PC-9 (cell line): ENCODE results near the gene GALNT2. TPM values are rescaled to one million over a fixed set of nuclear protein-coding genes. Genes with fewer than 3 reads are reported as not detected.

Source experiments
- BruUV-seq: library from RNA; stranded (reverse); fragments of 400-500 nt; replicated peaks from 2 replicates; lab custom pipeline; 2021; lab: Mats Ljungman, UMichigan
- CTCF ChIA-PET: fragments of 300-600 bp; sonication (Branson Sonifier 250); formaldehyde crosslinking; loops from one replicate; lab custom pipeline; 2022; ENCODE audit warnings: antibody characterized with exemption; lab: Charles Lee
- POLR2A ChIA-PET: fragments of 300-600 bp; sonication (Branson Sonifier 250); formaldehyde crosslinking; loops from one replicate; lab custom pipeline; 2022; ENCODE audit warnings: antibody characterized with exemption; ENCODE audit not compliant: unreplicated experiment; lab: Charles Lee
- DNase-seq, 2 experiments: peaks; one replicate each; pipeline versions ENCODE4 v3.0.0 to v3.0.0-alpha.2; 2015 to 2022; ENCODE audit warnings: mixed read lengths in 1 of 2
- H2AFZ ChIP-seq: fragments of 200-600 bp; sonication (generic); 2 replicates; pipeline ENCODE4 v1.8.1; 2017; ENCODE audit warnings: antibody characterized with exemption
- H3F3A ChIP-seq: fragments of 200-600 bp; sonication (generic); 2 replicates; pipeline ENCODE4 v1.8.1; 2017; ENCODE audit warnings: antibody characterized with exemption, mild to moderate bottlenecking, low read depth; ENCODE audit not compliant: insufficient read depth
- H3K27ac ChIP-seq: fragments of 200-600 bp; sonication (generic); 2 replicates; pipeline ENCODE4 v1.6.1; 2016; ENCODE audit warnings: mixed run types
- H3K27me3 ChIP-seq: fragments of 200-600 bp; sonication (generic); 2 replicates; pipeline ENCODE4 v1.6.1; 2016; ENCODE audit warnings: low read depth, mixed run types; ENCODE audit not compliant: insufficient read depth
- H3K36me3 ChIP-seq: fragments of 200-600 bp; sonication (generic); 2 replicates; pipeline ENCODE4 v1.6.1; 2016; ENCODE audit warnings: low read depth, mixed run types
- H3K4me1 ChIP-seq: fragments of 200-600 bp; sonication (generic); replicated peaks from 2 replicates; pipeline ENCODE4 v1.6.1; 2016; ENCODE audit warnings: mixed run types; ENCODE audit not compliant: insufficient read depth
- H3K4me2 ChIP-seq: fragments of 200-600 bp; sonication (generic); 2 replicates; pipeline ENCODE4 v1.6.1; 2017; ENCODE audit warnings: mixed run types
- H3K4me3 ChIP-seq: fragments of 200-600 bp; sonication (generic); 2 replicates; pipeline ENCODE4 v1.6.1; 2016; ENCODE audit warnings: mixed run types
- H3K79me2 ChIP-seq: fragments of 200-600 bp; sonication (generic); 2 replicates; pipeline ENCODE4 v1.6.1; 2017; ENCODE audit warnings: low read depth, mixed run types
- H3K9me2 ChIP-seq: fragments of 200-600 bp; sonication (generic); 2 replicates; pipeline ENCODE4 v1.8.1; 2017; ENCODE audit warnings: mild to moderate bottlenecking; ENCODE audit not compliant: insufficient read depth
- H3K9me3 ChIP-seq: fragments of 200-600 bp; sonication (generic); 2 replicates; pipeline ENCODE4 v1.8.1; 2016; ENCODE audit warnings: low read depth; ENCODE audit not compliant: insufficient read depth
- H4K20me1 ChIP-seq: fragments of 200-600 bp; sonication (generic); 2 replicates; pipeline ENCODE4 v1.8.1; 2017; ENCODE audit not compliant: insufficient read depth
- EZH2 ChIP-seq: fragments of 200-600 bp; sonication (generic); IDR thresholded peaks from 2 replicates; pipeline ENCODE4 v1.8.0; 2017; ENCODE audit warnings: antibody characterized with exemption, low read depth
- intact Hi-C: fragments of 100-400 bp; cut with micrococcal nuclease; formaldehyde crosslinking; loops from one replicate; pipeline ENCODE4 v1.10.0; 2022; ENCODE audit not compliant: unreplicated experiment
- total RNA-seq: library from RNA; stranded (reverse); gene quantifications from 2 replicates; pipeline ENCODE4 v1.2.3, GENCODE V29; 2021
- TF ChIP-seq, protein P1 (sequence below): fragments of 200-600 bp; sonication (generic); conservative IDR thresholded peaks from 2 replicates; pipeline ENCODE4 v1.6.1; 2017; ENCODE audit warnings: mixed run types, antibody characterized with exemption, mild to moderate bottlenecking, moderate library complexity

GALNT2 gene
- total RNA-seq, 1 experiment from 2014 or later: 121 TPM

DNA sequence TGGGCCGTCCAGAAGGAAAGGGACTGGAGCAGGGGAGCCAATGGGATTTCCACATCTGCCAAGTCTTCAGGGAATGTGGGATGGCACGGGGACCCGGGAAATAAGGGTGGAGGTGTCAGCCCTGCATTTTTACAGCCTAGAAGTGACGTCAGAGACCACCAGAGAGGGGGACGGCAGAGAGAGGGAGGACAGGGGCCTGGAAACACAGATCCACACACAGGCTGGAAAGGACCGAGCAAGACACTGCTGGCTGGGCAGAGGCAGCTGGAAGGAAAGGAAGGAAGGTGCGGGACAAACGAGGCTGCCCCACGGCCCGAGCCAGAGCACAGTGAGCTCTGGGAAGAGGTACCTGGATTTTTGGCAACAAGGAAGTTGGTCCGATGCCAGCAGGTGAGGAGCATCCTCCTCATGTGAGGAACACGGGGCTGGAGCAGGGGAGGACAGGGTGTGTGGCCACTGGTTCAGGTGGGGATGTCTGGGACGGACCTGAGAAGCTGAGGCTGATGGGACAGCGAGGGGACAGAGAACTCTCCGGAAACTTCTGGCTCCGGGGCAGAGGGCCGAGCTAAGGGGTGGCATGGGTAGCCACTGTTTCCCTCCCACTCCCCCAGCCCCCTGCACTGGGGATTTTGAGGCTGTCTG lies 220.8 kb downstream of the GALNT2 start:
- Histone ChIP-seq H4K20me1 (no peaks in the 10 kb centered on the region), H3K4me1 (no peaks in the 10 kb centered on the region), H3K79me2 (no peaks in the 10 kb centered on the region), H3K36me3 (no peaks in the 10 kb centered on the region), H3K9me2 (no peaks in the 10 kb centered on the region), H3K9me3 (no peaks in the 10 kb centered on the region), H3K27ac (no peak overlapping the region), H3K4me2 (no peak overlapping the region), H3K4me3 (no peak overlapping the region), H2AFZ (no peak overlapping the region), H3F3A (no peaks in the 10 kb centered on the region), H3K27me3 (peaks cover 6% of the 10 kb centered on the region; the same call in 1 of the 2 replicates)
- ChIA-PET CTCF (no interaction called here), POLR2A (no interaction called here)
- no TSS peak for BruUV-seq
- TF ChIP-seq EZH2: no peak
- TF ChIP-seq, protein P1, sequence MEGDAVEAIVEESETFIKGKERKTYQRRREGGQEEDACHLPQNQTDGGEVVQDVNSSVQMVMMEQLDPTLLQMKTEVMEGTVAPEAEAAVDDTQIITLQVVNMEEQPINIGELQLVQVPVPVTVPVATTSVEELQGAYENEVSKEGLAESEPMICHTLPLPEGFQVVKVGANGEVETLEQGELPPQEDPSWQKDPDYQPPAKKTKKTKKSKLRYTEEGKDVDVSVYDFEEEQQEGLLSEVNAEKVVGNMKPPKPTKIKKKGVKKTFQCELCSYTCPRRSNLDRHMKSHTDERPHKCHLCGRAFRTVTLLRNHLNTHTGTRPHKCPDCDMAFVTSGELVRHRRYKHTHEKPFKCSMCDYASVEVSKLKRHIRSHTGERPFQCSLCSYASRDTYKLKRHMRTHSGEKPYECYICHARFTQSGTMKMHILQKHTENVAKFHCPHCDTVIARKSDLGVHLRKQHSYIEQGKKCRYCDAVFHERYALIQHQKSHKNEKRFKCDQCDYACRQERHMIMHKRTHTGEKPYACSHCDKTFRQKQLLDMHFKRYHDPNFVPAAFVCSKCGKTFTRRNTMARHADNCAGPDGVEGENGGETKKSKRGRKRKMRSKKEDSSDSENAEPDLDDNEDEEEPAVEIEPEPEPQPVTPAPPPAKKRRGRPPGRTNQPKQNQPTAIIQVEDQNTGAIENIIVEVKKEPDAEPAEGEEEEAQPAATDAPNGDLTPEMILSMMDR: no peak
- DNase-seq: no peak
- intact Hi-C loops: no loop called here

DNA sequence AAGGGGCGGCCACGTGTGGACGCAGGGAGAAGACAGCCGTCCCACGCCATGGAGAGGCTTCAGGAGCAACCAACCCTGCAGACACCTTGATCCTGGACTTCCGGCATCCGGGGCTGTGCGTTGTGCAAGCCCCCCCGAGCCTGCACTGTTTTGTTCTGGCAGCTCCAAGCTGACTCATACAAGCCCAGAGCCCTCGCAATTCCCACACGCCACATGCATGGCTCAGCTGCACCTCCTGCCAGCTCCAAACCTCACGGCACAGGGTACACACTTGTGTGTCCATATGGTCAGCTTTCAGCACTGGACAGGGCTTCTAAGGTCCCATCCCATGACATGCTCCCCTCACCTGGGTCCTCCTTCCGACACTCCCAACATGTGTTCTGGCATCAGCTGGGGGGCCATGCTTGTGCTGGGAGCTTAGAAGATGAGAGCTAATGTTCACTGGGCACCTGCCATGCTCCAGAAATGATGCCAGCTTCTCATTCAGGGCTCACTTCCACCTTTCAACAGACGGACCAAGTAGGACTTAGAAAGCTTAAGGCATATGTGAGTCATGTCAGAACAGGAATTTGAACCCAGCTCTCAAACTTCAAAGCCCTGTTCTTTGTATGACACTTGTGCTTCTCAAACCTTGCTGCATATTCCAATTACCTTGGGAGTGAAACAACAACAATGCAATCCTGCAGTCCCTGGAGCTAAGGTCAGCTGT lies 221.8 kb downstream of the GALNT2 start:
- no peak for DNase-seq
- Histone ChIP-seq H3K4me2 (no peak overlapping the region), H3F3A (no peaks in the 10 kb centered on the region), H3K27ac (no peak overlapping the region), H3K4me3 (no peak overlapping the region), H3K4me1 (no peaks in the 10 kb centered on the region), H2AFZ (no peak overlapping the region), H3K9me2 (no peaks in the 10 kb centered on the region), H3K9me3 (no peaks in the 10 kb centered on the region), H3K27me3 (peaks cover 16% of the 10 kb centered on the region), H3K79me2 (no peaks in the 10 kb centered on the region), H4K20me1 (no peaks in the 10 kb centered on the region), H3K36me3 (no peaks in the 10 kb centered on the region)
- POLR2A ChIA-PET: interaction anchor here (0.7 kb wide), 1 partner anchor 1863 kb away, joined by 6 read pairs; no protein-coding TSS in a partner anchor
- CTCF ChIA-PET: no interaction called here
- BruUV-seq: no TSS peak
- TF ChIP-seq EZH2: no peak
- TF ChIP-seq, protein P1: no peak
- intact Hi-C loops: no loop called here

DNA sequence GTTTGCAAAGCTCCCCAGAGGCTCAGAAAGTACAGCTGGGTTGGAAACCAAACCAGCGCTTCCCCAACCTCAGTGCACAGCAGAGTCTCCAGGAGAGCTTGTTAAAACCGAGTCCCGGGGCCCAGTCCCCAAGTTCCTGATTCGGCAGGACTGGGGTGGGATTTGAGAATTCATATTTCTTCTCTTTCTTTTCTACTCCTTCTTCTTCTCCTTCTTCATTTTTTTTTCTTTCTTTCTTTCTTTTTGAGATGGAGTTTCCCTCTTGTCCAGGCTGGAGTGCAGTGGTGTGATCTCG lies 222.3 kb downstream of the GALNT2 start:
- Histone ChIP-seq H3K4me3 (no peak overlapping the region), H3K36me3 (no peaks in the 10 kb centered on the region), H3K4me2 (no peak overlapping the region), H3K9me2 (no peaks in the 10 kb centered on the region), H2AFZ (no peak overlapping the region), H3K9me3 (no peaks in the 10 kb centered on the region), H3K4me1 (no peaks in the 10 kb centered on the region), H3K27ac (no peak overlapping the region), H4K20me1 (no peaks in the 10 kb centered on the region), H3K79me2 (no peaks in the 10 kb centered on the region), H3F3A (no peaks in the 10 kb centered on the region), H3K27me3 (peaks cover 20% of the 10 kb centered on the region)
- ChIA-PET POLR2A (interaction anchor here (0.7 kb wide), 1 partner anchor 1864 kb away, joined by 6 read pairs; no protein-coding TSS in a partner anchor), CTCF (no interaction called here)
- TF ChIP-seq EZH2: no peak
- TF ChIP-seq, protein P1: no peak
- BruUV-seq: no TSS peak
- intact Hi-C loops: no loop called here
- DNase-seq: no peak
